ENCODE data around the gene FGFRL1.

FGFRL1 gene

GRCh38 chr4:1055721-1056590, 44.5 kb downstream of the FGFRL1 start:
- peak; percentile 78 for DNase-seq

DNA sequence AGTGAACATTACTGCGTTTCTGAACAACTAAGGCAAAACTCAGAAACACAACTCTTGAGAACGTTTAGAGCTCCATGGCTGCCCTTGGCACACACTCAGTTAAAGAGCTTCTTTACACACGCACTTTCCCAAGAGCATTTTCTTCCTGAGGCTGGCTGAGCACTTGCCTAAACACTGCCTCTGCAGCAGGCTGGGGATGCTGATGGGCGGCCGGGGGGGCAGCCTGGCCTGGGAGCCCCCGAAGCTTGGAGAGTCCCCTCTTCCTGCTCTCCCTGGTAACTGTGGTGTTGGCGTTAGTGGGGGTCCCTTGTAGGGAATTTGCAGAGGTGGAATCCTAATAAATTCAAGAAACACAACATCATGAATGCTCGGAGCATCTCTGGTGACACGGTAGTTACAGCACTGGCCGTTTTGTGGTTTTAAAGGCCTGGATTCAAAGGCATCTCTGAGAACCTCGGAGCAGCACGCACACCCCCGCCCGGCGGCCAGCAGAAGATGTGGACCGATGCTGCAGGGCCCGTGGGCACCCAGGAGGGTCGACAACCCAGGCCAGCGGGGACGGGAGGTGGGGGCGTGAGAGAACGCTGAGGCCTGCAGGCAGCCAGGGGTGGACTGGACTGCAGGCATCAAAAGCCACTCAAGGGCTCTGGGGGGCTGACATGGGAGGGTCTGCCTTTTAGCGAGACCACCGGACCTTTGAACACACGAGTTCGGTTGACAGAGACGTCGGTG, 45.4 kb downstream of the FGFRL1 start:
- DNase-seq = peak; percentile 16

- peak; percentile 3 for DNase-seq
Observed at GRCh38 chr4:1057403-1057745, 45.9 kb downstream of the FGFRL1 start.

GRCh38 chr4:1058198-1058996, 47.0 kb downstream of the FGFRL1 start:
- peak; percentile 11 for DNase-seq

- DNase-seq = peak; percentile 7
Observed at GRCh38 chr4:1058997-1059665, 47.7 kb downstream of the FGFRL1 start.

DNA sequence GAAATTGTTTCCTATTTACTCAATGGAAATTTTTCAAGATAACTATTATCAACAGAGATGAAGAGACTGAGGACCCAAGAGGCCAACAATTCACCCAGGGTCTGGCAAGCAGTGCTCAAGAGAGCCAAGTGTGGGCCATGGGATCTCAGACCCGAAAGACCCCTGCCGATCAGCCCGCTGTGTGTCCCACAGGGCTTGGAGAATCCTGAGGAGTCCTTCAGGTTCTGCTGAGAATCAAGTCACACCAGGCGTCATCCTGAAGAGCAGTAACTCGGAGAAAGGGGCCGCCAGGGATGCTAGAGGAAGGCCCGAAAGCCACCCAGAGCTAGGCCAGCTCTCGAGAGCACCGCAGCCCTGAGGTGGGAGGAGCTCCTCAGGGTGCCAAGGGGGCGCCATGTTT, 48.7 kb downstream of the FGFRL1 start:
- DNase-seq = peak; percentile 1

DNA sequence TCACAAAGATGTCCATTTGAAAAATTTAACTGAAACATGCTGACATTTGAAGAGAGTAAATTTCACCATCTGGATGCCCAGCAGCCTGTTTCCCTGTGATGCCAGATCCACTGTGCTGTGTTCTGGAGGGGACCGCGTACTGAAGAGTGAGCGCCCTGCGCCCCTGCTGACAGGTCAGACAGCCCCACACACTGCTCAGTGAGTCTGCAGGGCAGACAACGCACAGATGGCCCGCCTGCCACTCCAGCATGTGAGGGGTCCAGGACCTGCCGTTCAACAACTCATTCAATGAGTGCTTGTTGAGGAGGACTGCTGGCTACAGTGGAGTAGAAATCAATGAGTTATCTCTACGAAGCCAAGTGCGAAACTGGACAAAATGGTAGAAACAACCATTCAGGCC, 49.2 kb downstream of the FGFRL1 start:
- peak; percentile 2 for DNase-seq

- peak; percentile 4 for DNase-seq
Observed at GRCh38 chr4:1061056-1061700, 49.8 kb downstream of the FGFRL1 start.

DNA sequence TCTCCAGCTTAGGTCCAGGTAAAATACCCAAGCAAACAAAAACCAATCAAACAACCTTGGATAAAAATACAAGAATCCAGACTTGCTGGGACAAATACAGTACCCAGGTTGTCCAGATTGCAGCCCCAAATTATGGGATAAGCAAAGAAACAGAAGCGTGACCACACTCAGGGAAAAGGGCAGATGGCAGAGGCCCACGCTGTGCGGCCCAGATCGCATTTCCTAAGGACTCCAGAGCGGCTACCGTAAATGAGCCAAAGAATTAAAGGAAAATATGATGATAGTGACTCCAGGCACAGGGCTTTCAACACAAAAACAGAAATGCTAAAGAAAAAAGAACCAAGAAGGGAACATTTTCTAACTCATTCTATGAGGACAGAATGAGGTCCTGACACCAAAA, 50.3 kb downstream of the FGFRL1 start:
- no peak for DNase-seq

- no peak for DNase-seq
Observed at GRCh38 chr4:1062419-1062818, 51.0 kb downstream of the FGFRL1 start.

DNA sequence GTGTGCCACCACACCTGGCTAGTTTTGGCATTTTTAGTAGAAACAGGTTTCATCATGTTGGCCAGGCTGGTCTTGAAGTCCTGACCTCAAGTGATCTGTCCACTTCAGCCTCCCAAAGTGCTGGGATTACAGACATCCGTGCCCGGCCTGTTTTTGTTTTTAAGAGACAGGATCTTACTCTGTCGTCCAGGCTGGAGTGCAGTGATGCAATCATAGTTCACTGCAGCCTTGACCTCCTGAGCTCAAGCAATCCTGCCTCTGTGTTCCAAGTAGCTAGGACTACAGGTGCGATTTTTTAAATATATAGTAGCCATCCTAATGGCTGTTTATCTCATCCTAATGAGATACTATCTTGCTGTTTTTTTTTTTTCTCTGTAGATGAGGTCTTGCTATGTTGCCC, 54.3 kb downstream of the FGFRL1 start:
- DNase-seq = no peak

DNA sequence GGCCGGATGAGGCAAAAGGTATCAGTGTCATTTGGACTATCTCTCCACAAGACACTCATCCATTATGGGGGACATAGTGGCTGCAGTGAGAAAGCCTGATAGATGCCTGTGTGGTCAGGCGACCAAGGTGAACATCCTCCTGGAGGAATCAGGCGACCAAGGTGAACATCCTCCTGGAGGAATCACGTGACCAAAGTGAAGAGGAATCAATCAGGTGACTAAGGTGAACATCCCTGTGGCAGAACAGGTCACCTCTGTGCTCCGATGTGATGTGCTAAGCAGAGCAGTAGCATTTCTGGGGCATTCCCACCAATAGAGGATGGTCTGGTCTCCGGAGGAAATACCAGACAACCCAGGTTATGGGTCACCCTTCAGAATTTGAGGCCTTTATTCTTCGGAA, 58.0 kb downstream of the FGFRL1 start:
- DNase-seq = no peak

DNA sequence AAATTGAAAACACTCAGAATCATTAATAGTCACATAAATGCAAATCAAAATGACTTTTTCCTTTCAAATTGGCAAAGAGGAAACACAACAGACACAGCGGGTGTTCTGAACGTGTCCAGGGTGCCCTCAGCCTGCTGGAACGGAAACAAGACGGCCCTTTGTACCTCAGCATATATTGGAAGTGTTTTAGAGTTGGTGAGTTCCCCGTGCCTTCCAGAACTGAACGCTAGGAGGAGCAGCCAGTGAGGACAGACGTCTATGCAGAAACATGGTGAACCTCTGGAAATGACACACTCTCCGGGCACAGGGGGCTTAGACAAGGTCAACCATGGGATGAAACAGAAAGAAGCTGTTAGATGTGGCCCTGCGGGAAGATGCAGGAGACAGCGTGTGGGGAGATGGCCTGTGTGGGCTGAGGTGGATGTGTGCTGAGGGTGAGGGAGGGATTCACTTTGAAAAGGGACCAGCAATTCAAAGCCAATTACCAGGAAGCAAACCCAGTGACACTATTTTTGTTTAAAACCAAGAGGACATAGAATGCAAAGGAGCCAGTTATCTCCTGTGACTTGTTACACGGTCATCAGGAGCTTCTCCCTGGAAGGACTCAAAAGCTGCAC, 61.5 kb downstream of the FGFRL1 start:
- DNase-seq = peak; percentile 47

GRCh38 chr4:1074077-1074476, 62.7 kb downstream of the FGFRL1 start:
- DNase-seq = no peak

- no peak for DNase-seq
Observed at GRCh38 chr4:1075225-1075624, 63.8 kb downstream of the FGFRL1 start.

GRCh38 chr4:1075809-1076699, 64.6 kb downstream of the FGFRL1 start:
- DNase-seq = no peak

All from activated CD8-positive, alpha-beta memory T cell treated with anti-CD3 and anti-CD28 coated beads, Interleukin-2, amount 50 U/mL, for 4 hours (primary cell).